SW480 (cell line): Measurements from ENCODE around the gene STOM.
A peak's percentile ranks its signal among the peaks of the same experiment; 100 is the strongest.

ENCODE experiments used
- DNase-seq: peaks from one replicate; pipeline ENCODE4 v3.0.0-alpha.2; 2016; ENCODE audit warnings: low spot score

The STOM gene

GRCh38 chr9:121348221-121348620 lies 21.8 kb downstream of the STOM start:
- no peak for DNase-seq

GRCh38 chr9:121345070-121345469 lies 25.0 kb downstream of the STOM start:
- no peak for DNase-seq

DNA sequence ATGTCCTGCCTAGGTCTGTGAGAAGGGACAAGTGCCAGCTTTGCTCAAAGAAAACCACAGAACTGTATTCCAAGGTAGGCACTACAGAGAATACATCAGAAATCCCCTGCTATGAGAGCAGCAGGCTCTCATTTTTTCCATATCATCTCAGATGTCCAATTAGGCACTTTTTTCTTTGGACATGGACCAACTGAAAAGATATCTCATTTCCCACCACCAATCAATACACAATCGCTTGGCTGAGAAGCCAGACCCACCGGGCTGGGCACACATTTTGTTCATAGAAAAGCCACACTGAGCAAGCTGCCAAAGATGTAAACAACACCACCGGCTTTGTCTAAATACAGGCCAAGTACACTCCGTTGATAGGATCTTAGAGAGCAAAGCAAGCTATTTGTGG lies 25.9 kb downstream of the STOM start:
- no peak for DNase-seq

- DNase-seq, result no peak
Observed at GRCh38 chr9:121340676-121341392, 29.2 kb downstream of the STOM start.

DNA sequence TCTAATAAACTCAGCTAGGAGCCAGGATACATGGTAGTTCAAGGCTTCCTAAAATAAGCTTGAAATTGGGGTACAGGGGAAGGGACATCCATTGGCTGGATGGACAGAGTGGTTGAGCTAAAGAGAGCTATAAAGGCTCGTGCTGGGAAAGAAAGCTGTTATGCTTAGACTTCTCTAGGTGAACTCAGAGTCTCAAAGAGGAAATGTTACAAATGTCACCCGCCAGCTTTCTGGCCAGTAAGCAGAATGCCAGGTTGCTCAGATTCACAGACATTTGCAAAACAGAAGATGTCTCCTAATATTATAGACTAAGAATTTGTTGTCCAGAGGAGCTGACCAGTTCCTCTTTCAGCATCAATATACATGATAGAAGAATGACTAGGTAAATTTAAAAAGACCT lies 30.6 kb downstream of the STOM start:
- DNase-seq, result no peak

DNA sequence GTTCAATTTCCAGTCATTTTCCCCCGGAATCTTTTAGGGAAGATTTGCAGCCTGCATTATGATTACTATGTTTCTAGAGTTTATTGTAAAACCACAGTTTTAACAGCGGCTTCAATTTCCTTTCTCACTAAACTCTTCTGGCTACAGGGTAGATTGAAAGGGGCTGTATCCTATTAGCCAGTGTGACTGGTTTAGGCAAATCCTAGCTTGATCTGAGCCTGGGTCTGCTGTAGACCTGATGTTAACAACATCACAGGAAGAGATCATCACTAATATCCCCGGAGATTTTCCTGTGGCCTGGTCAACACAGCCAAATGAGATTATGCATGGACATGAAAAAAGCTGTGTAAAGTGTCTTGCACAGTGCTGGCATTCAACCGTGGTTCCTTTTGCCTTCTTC lies 33.4 kb downstream of the STOM start:
- no peak for DNase-seq

DNA sequence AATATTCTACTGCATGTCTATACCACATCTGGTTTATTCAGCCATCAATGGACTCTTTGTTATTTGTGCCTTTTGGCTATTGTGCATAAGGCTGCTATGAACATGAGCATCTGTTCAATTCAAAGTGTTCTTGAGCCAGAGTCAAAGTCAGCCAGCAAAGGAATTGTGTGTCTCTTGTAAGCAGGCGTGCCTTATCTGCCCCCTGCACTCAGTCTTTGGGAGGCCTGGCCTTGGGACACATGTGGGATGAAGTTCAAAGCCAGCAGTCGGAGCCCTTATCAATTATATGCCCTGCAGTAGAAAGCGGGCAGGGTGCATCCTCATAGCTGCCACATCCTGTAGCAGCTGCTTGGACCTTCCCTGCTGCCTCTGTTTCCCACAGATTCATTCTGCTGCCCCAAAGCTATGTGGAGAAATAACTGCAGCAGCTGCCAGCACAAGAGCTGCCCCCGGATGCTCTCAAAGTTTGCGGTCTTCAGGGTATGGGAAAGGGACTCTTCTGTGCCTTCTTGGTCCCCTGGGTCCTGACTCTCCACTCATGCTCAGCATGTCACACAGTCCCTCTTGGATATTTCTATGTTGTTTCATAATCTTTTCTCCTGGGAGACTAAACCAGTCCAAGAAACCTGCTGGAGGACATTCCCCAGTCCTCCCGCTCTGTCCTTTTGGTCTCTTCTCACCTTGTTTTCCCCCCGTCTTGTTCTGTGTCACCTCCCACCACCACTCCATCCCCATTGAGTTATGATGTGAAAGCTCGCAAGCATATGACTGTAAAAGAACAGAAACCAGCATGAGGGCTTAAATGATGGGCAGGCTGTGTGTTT lies 35.9 kb downstream of the STOM start:
- no peak for DNase-seq

GRCh38 chr9:121331992-121332685 lies 37.9 kb downstream of the STOM start:
- no peak for DNase-seq

DNA sequence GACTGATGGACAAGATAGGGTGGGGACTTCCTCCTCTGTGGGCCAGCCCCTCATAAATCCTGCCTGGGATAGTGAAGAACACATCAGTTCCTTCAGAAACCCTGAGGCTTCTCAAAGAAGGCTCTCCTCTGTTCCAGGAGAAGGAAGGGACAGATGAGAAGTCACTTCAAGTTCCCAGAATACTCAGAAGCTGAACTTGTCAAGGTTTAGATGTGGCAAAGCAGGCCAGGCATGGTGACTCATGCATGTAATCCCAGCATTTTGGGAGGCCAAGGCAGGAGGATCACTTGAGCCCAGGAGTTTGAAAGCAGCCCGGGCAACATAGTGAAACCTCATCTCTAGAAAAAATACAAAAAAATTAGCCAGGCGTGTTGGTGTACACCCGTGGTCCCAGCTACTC lies 38.5 kb downstream of the STOM start:
- no peak for DNase-seq

- no peak for DNase-seq
Observed at GRCh38 chr9:121328876-121329681, 41.0 kb downstream of the STOM start.

DNA sequence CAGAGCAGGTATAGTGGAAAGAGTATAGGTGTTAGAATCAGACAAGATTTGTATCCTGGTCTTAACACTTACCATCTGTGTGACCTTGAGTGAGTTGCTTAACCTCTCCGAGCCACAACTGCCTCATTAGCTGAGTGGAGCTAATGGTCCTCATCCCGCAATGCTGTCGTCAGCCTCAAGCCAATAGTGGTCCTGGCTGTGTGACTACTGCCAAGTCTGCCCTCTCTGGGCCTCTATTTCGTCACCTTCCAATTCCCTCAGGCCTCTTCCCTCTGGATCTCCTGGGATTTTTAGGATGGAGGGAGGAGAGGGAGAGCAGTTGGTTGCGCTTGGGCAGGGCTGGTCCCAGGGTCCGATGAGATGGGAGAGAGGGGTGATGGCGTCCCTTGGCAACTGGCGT lies 41.6 kb downstream of the STOM start:
- no peak for DNase-seq

DNA sequence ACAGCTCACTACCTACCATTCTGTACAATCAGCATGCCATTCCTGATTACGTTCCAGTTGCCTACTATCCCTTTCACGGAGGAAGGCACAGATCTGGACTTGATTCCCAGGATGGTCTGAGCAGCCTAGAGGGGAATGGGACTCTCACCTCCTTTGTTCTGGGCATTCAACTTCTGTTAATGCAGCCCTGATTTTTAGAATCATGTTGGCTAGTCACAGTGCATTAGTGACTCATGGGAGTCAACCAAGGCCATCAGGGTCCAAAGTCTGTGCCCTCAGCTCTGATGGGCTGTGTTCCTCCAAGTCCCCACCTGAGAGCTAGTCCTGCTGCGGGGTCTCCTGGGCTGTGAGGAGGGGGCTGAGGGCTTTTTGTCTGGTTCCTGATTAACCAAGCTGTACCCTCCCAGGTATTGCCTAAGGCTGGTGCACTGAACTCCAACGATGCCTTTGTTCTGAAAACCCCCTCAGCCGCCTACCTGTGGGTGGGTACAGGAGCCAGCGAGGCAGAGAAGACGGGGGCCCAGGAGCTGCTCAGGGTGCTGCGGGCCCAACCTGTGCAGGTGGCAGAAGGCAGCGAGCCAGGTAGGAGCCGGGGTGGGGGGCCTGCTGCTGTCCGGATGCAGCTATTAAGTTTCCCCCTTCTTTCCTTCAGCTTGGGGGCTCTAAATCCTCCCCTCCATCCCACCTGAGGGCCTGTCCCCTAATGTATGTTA lies 43.0 kb downstream of the STOM start:
- no peak for DNase-seq

GRCh38 chr9:121326130-121326838 lies 43.8 kb downstream of the STOM start:
- no peak for DNase-seq

- DNase-seq, result no peak
Observed at GRCh38 chr9:121325387-121325786, 44.7 kb downstream of the STOM start.

GRCh38 chr9:121324755-121325154 lies 45.3 kb downstream of the STOM start:
- DNase-seq, result no peak

DNA sequence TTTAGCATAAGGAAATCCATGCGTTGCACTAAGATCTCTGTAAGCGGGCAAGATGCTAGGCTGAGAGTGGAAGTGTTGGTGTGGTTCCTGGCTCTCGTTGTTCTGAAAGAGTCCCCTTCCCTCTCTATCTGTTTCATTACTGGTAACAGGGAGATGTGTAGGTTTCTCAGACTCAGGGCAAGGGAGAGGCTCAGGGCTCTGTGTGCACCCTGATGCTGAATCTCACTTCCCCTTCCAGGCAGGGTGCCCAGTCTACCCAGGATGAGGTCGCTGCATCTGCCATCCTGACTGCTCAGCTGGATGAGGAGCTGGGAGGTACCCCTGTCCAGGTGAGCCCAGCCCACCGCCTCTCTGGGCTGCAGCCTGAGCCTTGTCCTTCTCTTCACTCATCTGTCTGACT lies 45.7 kb downstream of the STOM start:
- no peak for DNase-seq

DNA sequence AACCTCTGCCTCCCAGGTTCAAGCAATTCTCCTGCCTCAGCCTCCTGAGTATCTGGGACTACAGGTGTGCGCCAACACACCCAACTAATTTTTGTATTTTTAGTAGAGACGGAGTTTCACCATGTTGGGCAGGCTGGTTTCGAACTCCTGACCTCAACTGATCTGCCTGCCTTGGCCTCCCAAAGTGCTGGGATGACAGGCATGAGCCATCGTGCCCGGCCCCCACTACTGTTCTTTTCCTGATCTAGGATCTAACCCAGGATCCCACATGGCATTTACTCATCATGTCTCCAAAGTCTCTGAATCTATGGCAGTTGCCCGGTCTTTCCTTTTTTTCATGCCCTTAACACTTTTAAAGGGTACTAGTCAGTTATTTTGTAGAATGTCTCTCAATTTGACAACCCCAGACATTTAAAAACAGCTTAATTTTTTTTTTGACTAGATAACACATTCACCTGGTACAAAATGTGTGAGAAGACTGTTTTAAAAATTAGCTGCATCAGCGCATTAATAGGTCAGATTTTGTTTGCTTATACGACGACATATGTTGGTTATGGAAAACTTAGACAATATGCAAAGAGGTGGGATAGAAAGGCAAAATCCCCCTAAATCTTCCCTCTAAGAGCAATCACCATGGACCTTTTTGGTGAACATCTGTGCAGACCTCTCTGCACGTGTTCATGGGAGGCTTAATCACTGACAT lies 46.5 kb downstream of the STOM start:
- DNase-seq, result no peak

GRCh38 chr9:121322737-121323448 lies 47.2 kb downstream of the STOM start:
- no peak for DNase-seq

DNA sequence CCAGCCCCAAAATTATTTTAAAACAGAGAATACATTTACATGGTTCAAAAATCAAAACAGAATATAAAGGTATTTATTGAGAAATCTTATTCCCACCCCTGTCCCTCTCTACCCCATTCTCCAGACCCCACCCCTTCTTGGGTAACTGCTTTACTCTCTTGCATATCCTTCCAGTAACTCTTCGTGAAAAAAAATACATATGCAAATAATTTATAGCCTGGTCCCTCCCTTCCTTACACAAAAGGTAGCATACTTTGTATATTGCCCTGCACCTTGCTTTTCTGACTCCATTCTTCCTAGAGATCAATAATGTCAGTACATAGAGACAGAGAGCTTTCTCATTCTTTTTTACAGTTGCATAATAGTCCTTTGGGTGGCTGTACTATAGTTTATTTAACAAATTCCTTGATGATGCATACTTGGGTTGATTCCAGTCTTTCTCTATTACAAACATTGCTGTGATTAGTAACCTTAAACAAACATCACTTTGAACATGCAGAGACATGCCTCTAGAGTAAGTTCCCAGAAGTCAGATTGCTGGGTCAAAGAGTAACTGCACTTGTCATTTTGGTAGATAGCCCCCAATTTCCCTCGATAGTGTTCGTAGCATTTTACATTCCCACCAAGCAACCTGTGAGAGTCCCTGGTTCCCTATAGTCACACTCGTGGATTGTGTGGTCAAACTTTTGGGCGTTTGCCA lies 47.9 kb downstream of the STOM start:
- peak; percentile 32 for DNase-seq
